Cardiac muscle cell (in vitro differentiated cells and primary cell): ENCODE data around the gene TNFSF12. TPM values are rescaled to one million over a fixed set of nuclear protein-coding genes. Genes with fewer than 3 reads are reported as not detected.

Source experiments
- DNase-seq, 2 donors: peaks; one replicate each; pipeline versions ENCODE4 v3.0.0 to v3.0.0-alpha.2; 2010 to 2017; ENCODE audit warnings: low read depth in 1 of 2, low spot score in 1 of 2
- H3K27ac ChIP-seq: fragments of 200-600 bp; sonication (generic); 2 replicates; pipeline ENCODE4 v1.5.1; 2016
- H3K27me3 ChIP-seq: fragments of 200-600 bp; sonication (generic); 2 replicates; pipeline ENCODE4 v1.6.0; 2016; ENCODE audit warnings: control low read depth
- H3K36me3 ChIP-seq: fragments of 200-600 bp; sonication (generic); 2 replicates; pipeline ENCODE4 v1.5.1; 2016; ENCODE audit warnings: control low read depth
- H3K4me1 ChIP-seq: fragments of 200-600 bp; sonication (generic); 2 replicates; pipeline ENCODE4 v1.8.1; 2017; ENCODE audit warnings: low read depth, mild to moderate bottlenecking, mixed run types
- H3K4me3 ChIP-seq: fragments of 200-600 bp; sonication (generic); 2 replicates; pipeline ENCODE4 v1.5.1; 2016; ENCODE audit warnings: mild to moderate bottlenecking
- H3K9me3 ChIP-seq: fragments of 200-600 bp; sonication (generic); 2 replicates; pipeline ENCODE4 v1.5.1; 2017; ENCODE audit warnings: low read depth, mild to moderate bottlenecking, control low read depth
- CTCF ChIP-seq: IDR thresholded peaks from 2 replicates; pipeline ENCODE4 v1.5.1; 2012; ENCODE audit warnings: low read depth, mild to moderate bottlenecking, low read length
- polyA plus RNA-seq: library from polyadenylated mRNA; unstranded; fragments of >200 nt; fragmentation: Nextera tagmentation; extraction: Ambion mirVana; gene quantifications from 2 replicates; pipeline ENCODE4 v1.2.1, GENCODE V29; 2016
- total RNA-seq: library from RNA; depleted of rRNA; stranded (reverse); fragments of >200 nt; gene quantifications from 2 replicates; pipeline ENCODE4 v1.2.3, GENCODE V29; 2016

Gene TNFSF12
- total and polyA plus RNA-seq, 2 experiments from 2014 or later, result 3.2 to 11.7 TPM

- Histone ChIP-seq H3K27me3 (no peaks in the 10 kb centered on the region), H3K4me1 (no peaks in the 10 kb centered on the region), H3K4me3 (no peak overlapping the region), H3K36me3 (no peaks in the 10 kb centered on the region), H3K27ac (no peak overlapping the region), H3K9me3 (no peaks in the 10 kb centered on the region)
- DNase-seq, result no peak
- TF ChIP-seq CTCF, result no peak
Observed at GRCh38 chr17:7530023-7530900, 18.6 kb upstream of the TNFSF12 start.

GRCh38 chr17:7538050-7538449 is 10.8 kb upstream of the TNFSF12 start:
- no peaks in the 10 kb centered on the region for H3K9me3 ChIP-seq
- H3K4me1 ChIP-seq, result no peaks in the 10 kb centered on the region
- no peaks in the 10 kb centered on the region for H3K36me3 ChIP-seq
- peaks cover 7% of the 10 kb centered on the region for H3K27me3 ChIP-seq
- no peak overlapping the region for H3K4me3 ChIP-seq
- DNase-seq, result no peak
- no peak overlapping the region for H3K27ac ChIP-seq
- no peak for TF ChIP-seq CTCF

- no peaks in the 10 kb centered on the region for H3K36me3 ChIP-seq
- no peaks in the 10 kb centered on the region for H3K4me1 ChIP-seq
- TF ChIP-seq CTCF, result no peak
- H3K4me3 ChIP-seq, result no peak overlapping the region
- no peak overlapping the region for H3K27ac ChIP-seq
- H3K27me3 ChIP-seq, result peaks cover 15% of the 10 kb centered on the region
- no peaks in the 10 kb centered on the region for H3K9me3 ChIP-seq
- DNase-seq, result peak in 1 of 2 donors; percentile 13
Observed at GRCh38 chr17:7538891-7539545, 9.8 kb upstream of the TNFSF12 start.

GRCh38 chr17:7541074-7541621 is 7.7 kb upstream of the TNFSF12 start:
- no peak for TF ChIP-seq CTCF

GRCh38 chr17:7544911-7545310 is 3.9 kb upstream of the TNFSF12 start:
- Histone ChIP-seq H3K4me3 (no peak overlapping the region), H3K27me3 (peaks cover 18% of the 10 kb centered on the region)

More at GRCh38 chr17:7541074-7541621, 7.7 kb upstream of the TNFSF12 start:
- DNase-seq, result no peak
- Histone ChIP-seq H3K36me3 (no peaks in the 10 kb centered on the region), H3K4me3 (no peak overlapping the region), H3K27ac (no peak overlapping the region), H3K4me1 (no peaks in the 10 kb centered on the region), H3K27me3 (peaks cover 15% of the 10 kb centered on the region), H3K9me3 (no peaks in the 10 kb centered on the region)

More at GRCh38 chr17:7544911-7545310, 3.9 kb upstream of the TNFSF12 start:
- H3K9me3 ChIP-seq, result no peaks in the 10 kb centered on the region
- H3K4me1 ChIP-seq, result peaks cover 4% of the 10 kb centered on the region
- no peaks in the 10 kb centered on the region for H3K36me3 ChIP-seq
- no peak for TF ChIP-seq CTCF
- no peak for DNase-seq
- H3K27ac ChIP-seq, result no peak overlapping the region
